Upper lobe of right lung (tissue), 1 donor: ENCODE measurements around the gene TTN. TPM values are rescaled to one million over a fixed set of nuclear protein-coding genes. Genes with fewer than 3 reads are reported as not detected.

Source experiments
- ATAC-seq: fragments of 200-7000 bp; cut with Tn5 transposase; one replicate; pipeline ENCODE4 v1.9.1; 2020; ENCODE audit warnings: mild to moderate bottlenecking, moderate library complexity
- DNase-seq: peaks from one replicate; pipeline ENCODE4 v3.0.0-alpha.2; 2020
- H3K27ac ChIP-seq: fragments of 200-600 bp; one replicate; pipeline ENCODE4 v1.8.0; 2022
- H3K27me3 ChIP-seq: fragments of 200-600 bp; one replicate; pipeline ENCODE4 v1.8.0; 2022; ENCODE audit warnings: mild to moderate bottlenecking
- H3K36me3 ChIP-seq: fragments of 200-600 bp; one replicate; pipeline ENCODE4 v1.8.0; 2022
- H3K4me1 ChIP-seq: fragments of 200-600 bp; one replicate; pipeline ENCODE4 v1.8.0; 2022
- H3K4me3 ChIP-seq: fragments of 200-600 bp; one replicate; pipeline ENCODE4 v1.8.0; 2022; ENCODE audit warnings: mild to moderate bottlenecking
- H3K9me3 ChIP-seq: fragments of 200-600 bp; one replicate; pipeline ENCODE4 v1.8.0; 2022
- CTCF ChIP-seq: fragments of 200-600 bp; IDR thresholded peaks from one replicate; pipeline ENCODE4 v1.8.0; 2022; ENCODE audit warnings: antibody characterized with exemption
- intact Hi-C: fragments of 100-400 bp; cut with DNase I; formaldehyde crosslinking; loops from one replicate; pipeline ENCODE4 v1.11.0; 2022
- total RNA-seq: library from RNA; stranded (reverse); fragmentation: NEBNext Ultra II Directional; extraction: Animal tissue kit (Norgen Biotek cat#: 25700); gene quantifications from one replicate; pipeline ENCODE4 v1.2.1, GENCODE V29; 2021
- donor health status: DM: no; HTN: yes; CAD: no; lungs with severe emphysema.

Gene TTN
- total RNA-seq, 1 donor from 2014 or later: 19.6 TPM

GRCh38 chr2:178733975-178734374 lies 73.2 kb downstream of the TTN start:
- no peak for DNase-seq
- ATAC-seq: no peak

DNA sequence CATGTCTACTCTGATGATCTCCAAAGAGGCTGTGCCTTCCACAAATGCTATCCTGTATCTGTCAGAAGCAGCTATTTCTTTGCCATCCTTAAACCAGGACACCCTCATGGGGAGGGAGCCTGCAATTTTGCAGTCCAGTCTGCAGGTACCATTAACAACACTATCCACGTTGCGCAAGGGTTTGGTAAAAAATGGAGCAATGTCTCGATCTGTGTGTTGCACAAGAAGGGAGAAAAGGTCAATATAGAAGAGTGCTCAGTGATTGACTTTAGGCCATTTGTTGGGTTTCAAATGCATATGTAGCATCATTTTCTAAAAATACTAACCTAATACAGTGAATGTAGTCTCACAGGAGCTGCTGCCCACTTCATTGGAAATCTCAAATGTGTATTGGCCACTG lies 74.3 kb downstream of the TTN start:
- ATAC-seq (no peak), DNase-seq (no peak)
- no peaks in the 10 kb centered on the region for H3K27me3 ChIP-seq
- H3K9me3 ChIP-seq: no peaks in the 10 kb centered on the region
- H3K27ac ChIP-seq: no peak overlapping the region
- no peaks in the 10 kb centered on the region for H3K4me1 ChIP-seq
- H3K4me3 ChIP-seq: no peak overlapping the region
- TF ChIP-seq CTCF: no peak
- no peaks in the 10 kb centered on the region for H3K36me3 ChIP-seq
- intact Hi-C loops: no loop called here

More at GRCh38 chr2:178733975-178734374, 73.2 kb downstream of the TTN start:
- H3K27me3 ChIP-seq: no peaks in the 10 kb centered on the region
- H3K36me3 ChIP-seq: no peaks in the 10 kb centered on the region
- H3K4me3 ChIP-seq: no peak overlapping the region
- TF ChIP-seq CTCF: no peak
- intact Hi-C loops: no loop called here
- no peaks in the 10 kb centered on the region for H3K4me1 ChIP-seq
- no peaks in the 10 kb centered on the region for H3K9me3 ChIP-seq
- H3K27ac ChIP-seq: no peak overlapping the region

- DNase-seq (no peak), ATAC-seq (no peak)
- no peaks in the 10 kb centered on the region for H3K27me3 ChIP-seq
- intact Hi-C loops: no loop called here
- no peaks in the 10 kb centered on the region for H3K9me3 ChIP-seq
- no peak for TF ChIP-seq CTCF
- no peaks in the 10 kb centered on the region for H3K36me3 ChIP-seq
- no peaks in the 10 kb centered on the region for H3K4me1 ChIP-seq
- H3K4me3 ChIP-seq: no peak overlapping the region
- no peak overlapping the region for H3K27ac ChIP-seq
Measured at GRCh38 chr2:178731300-178731699, 75.9 kb downstream of the TTN start.

GRCh38 chr2:178730049-178730448 lies 77.2 kb downstream of the TTN start:
- no peaks in the 10 kb centered on the region for H3K27me3 ChIP-seq
- TF ChIP-seq CTCF: no peak
- no peak overlapping the region for H3K27ac ChIP-seq
- DNase-seq (no peak), ATAC-seq (no peak)
- intact Hi-C loops: no loop called here
- no peaks in the 10 kb centered on the region for H3K9me3 ChIP-seq
- H3K36me3 ChIP-seq: no peaks in the 10 kb centered on the region
- H3K4me3 ChIP-seq: no peak overlapping the region
- no peaks in the 10 kb centered on the region for H3K4me1 ChIP-seq

DNA sequence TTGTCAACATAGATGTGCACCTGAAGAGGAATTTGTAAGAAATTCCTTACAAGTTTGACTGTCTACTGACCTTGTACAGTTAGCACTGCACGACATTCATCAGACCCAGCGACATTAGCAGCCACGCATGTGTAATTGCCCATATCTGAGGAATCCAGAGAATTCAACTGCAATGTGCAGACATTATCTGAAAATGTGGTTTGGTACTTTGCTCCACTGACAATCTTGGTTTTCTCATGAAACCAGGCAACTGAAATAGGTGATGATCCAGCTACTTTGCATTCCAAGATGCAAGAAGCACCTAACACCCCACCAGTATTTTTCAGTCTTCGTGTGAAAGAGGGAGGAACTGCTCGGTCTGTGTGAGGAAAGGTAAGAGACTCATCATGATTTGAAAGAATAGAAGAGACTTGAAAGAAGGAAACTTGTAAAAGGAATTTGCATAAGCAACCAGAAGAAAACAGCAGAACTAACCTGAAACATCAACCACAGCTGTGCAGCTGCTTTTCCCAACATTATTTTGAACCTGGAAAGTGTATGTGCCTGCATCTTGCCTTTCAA lies 83.4 kb downstream of the TTN start:
- Histone ChIP-seq H3K4me3 (no peak overlapping the region), H3K36me3 (no peaks in the 10 kb centered on the region), H3K27me3 (no peaks in the 10 kb centered on the region), H3K4me1 (no peaks in the 10 kb centered on the region), H3K9me3 (no peaks in the 10 kb centered on the region), H3K27ac (no peak overlapping the region)
- TF ChIP-seq CTCF: no peak
- intact Hi-C loops: no loop called here
- DNase-seq (no peak), ATAC-seq (no peak)

DNA sequence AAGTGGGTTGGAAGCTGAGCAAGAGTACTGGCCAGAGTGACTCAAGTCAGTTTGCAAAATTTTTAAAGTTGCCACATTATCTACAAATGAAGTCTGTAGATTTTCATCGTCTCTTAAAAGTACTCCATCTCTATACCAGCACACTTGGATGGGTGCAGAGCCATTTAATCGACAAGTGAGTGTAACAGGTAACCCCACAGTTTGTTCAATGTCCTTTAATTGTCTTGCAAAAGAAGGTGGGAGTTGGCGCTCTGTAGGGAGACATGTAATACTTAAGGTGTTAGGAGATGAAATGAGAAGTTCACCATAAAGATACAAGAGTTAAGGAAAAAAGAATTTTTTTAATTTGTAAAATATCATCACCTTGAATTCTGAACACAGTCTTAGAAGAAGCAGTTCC lies 84.9 kb downstream of the TTN start:
- TF ChIP-seq CTCF: no peak

More for the DNA sequence above, 84.9 kb downstream of the TTN start:
- H3K4me3 ChIP-seq: no peak overlapping the region
- H3K9me3 ChIP-seq: no peaks in the 10 kb centered on the region
- H3K27ac ChIP-seq: no peak overlapping the region
- intact Hi-C loops: no loop called here
- no peaks in the 10 kb centered on the region for H3K27me3 ChIP-seq
- no peaks in the 10 kb centered on the region for H3K4me1 ChIP-seq
- DNase-seq (no peak), ATAC-seq (no peak)
- H3K36me3 ChIP-seq: no peaks in the 10 kb centered on the region
